ENCODE results near the gene ESRRB. TPM values are rescaled to one million over a fixed set of nuclear protein-coding genes. Genes with fewer than 3 reads are reported as not detected.

ESRRB gene
- polyA plus RNA-seq, 1 of the 3 experiments (the other 2 are of a cell fraction) = 0.05 TPM

GRCh38 chr14:76430017-76430416 lies 54.1 kb downstream of the ESRRB start:
- Histone ChIP-seq H2AFZ (ENCODE audit: low read depth) (no peak overlapping the region), H3F3A (replicated peaks; ENCODE audit: insufficient read depth) (no peaks in the 10 kb centered on the region), H3K9me2 (no peaks in the 10 kb centered on the region), H3K9me3 (no peaks in the 10 kb centered on the region), H3K36me3 (replicated peaks in 1 of 2; ENCODE audit: control insufficient read depth in 1 of 2, insufficient read depth in 2 of 2, low read length in 1 of 2) (no peaks in the 10 kb centered on the region), H3K4me3 (ENCODE audit: low read depth in 2 of 2, low read length in 1 of 2) (no peak overlapping the region), H3K9ac (no peak overlapping the region), H3K27ac (ENCODE audit: low read depth in 2 of 2, low read length in 1 of 2) (no peak overlapping the region), H3K27me3 (ENCODE audit: insufficient read depth) (peaks cover 7% of the 10 kb centered on the region), H3K4me1 (ENCODE audit: control insufficient read depth in 1 of 2, insufficient read depth in 2 of 2, low read depth in 1 of 2, low read length in 1 of 2) (peaks cover 0 to 3% of the 10 kb centered on the region in 2 experiments; a peak in 1 of 4 replicates), H3K79me2 (ENCODE audit: insufficient read depth) (no peaks in the 10 kb centered on the region), H3K4me2 (no peak overlapping the region), H4K20me1 (ENCODE audit: insufficient read depth) (no peaks in the 10 kb centered on the region)
- CTCF ChIA-PET = no interaction called here
- WGBS (ENCODE audit: low lambda C conversion rate) = 58% methylated on average over 1 of the region's 1 CpG
- POLR2A ChIA-PET = no interaction called here
- no peak for TF ChIP-seq USF1 (IDR thresholded peaks at IDR 0.05; ENCODE audit: borderline replicate concordance, low read depth)
- no peak for DNase-seq

GRCh38 chr14:76430475-76430980 lies 54.6 kb downstream of the ESRRB start:
- CTCF ChIA-PET = interaction anchor here (1.6 kb wide), 1 partner anchor 29 kb away, joined by 4 read pairs; no protein-coding TSS in a partner anchor
- no peak overlapping the region for H3K4me3 ChIP-seq (ENCODE audit: low read depth in 2 of 2, low read length in 1 of 2)

More at GRCh38 chr14:76430475-76430980, 54.6 kb downstream of the ESRRB start:
- 66% methylated on average over 2 of the region's 4 CpGs for WGBS (ENCODE audit: low lambda C conversion rate)
- H3F3A ChIP-seq (replicated peaks; ENCODE audit: insufficient read depth) = no peaks in the 10 kb centered on the region
- peaks cover 0 to 3% of the 10 kb centered on the region in 2 experiments; a peak in 1 of 4 replicates for H3K4me1 ChIP-seq (ENCODE audit: control insufficient read depth in 1 of 2, insufficient read depth in 2 of 2, low read depth in 1 of 2, low read length in 1 of 2)
- no peak overlapping the region for H3K9ac ChIP-seq
- TF ChIP-seq TEAD4 (IDR thresholded peaks at IDR 0.05; ENCODE audit: borderline replicate concordance, insufficient read depth) (no peak), YY1 (IDR thresholded peaks at IDR 0.05; ENCODE audit: low read depth) (no peak), PBX3 (IDR thresholded peaks at IDR 0.05) (no peak), NRF1 (IDR thresholded peaks at IDR 0.05; ENCODE audit: low read depth, low read length) (no peak), RAD21 (IDR thresholded peaks at IDR 0.05; ENCODE audit: low read length) (no peak), CHD2 (IDR thresholded peaks at IDR 0.05; ENCODE audit: low read length, partially characterized antibody) (no peak), TCF12 (IDR thresholded peaks at IDR 0.05) (no peak), IRF3 (IDR thresholded peaks at IDR 0.05; ENCODE audit: low read depth, low read length) (no peak), GABPA (IDR thresholded peaks at IDR 0.05; ENCODE audit: low read depth) (no peak), FOXM1 (IDR thresholded peaks at IDR 0.05; ENCODE audit: low read depth) (no peak), TAF1 (IDR thresholded peaks at IDR 0.05; ENCODE audit: borderline replicate concordance, low read depth, low read length) (no peak), MAX (IDR thresholded peaks at IDR 0.05; ENCODE audit: low read depth) (no peak)
- H3K79me2 ChIP-seq (ENCODE audit: insufficient read depth) = no peaks in the 10 kb centered on the region
- H3K36me3 ChIP-seq (replicated peaks in 1 of 2; ENCODE audit: control insufficient read depth in 1 of 2, insufficient read depth in 2 of 2, low read length in 1 of 2) = no peaks in the 10 kb centered on the region
- no peaks in the 10 kb centered on the region for H4K20me1 ChIP-seq (ENCODE audit: insufficient read depth)
- H3K9me3 ChIP-seq = no peaks in the 10 kb centered on the region
- POLR2A ChIA-PET = no interaction called here
- H3K4me2 ChIP-seq = no peak overlapping the region
- no peak overlapping the region for H2AFZ ChIP-seq (ENCODE audit: low read depth)
- no peak overlapping the region for H3K27ac ChIP-seq (ENCODE audit: low read depth in 2 of 2, low read length in 1 of 2)
- H3K9me2 ChIP-seq = no peaks in the 10 kb centered on the region
- no peak for DNase-seq
- peaks cover 7% of the 10 kb centered on the region for H3K27me3 ChIP-seq (ENCODE audit: insufficient read depth)
